ENCODE data around the gene HSP90AA1. TPM values are rescaled to one million over a fixed set of nuclear protein-coding genes. Genes with fewer than 3 reads are reported as not detected.

Gene HSP90AA1
- total RNA-seq, 2 experiments from 2014 or later = 294 to 704 TPM

- Histone ChIP-seq H3K4me1 (ENCODE audit: insufficient read depth, low read length, poor library complexity, severe bottlenecking) (no peaks in the 10 kb centered on the region), H3K9me3 (ENCODE audit: low read length) (no peaks in the 10 kb centered on the region), H3K4me3 (ENCODE audit: low read depth, low read length, poor library complexity, severe bottlenecking) (no peak overlapping the region), H3K79me2 (ENCODE audit: insufficient read depth, low read depth, low read length) (no peaks in the 10 kb centered on the region), H3K9me2 (ENCODE audit: insufficient read depth, low read length) (no peaks in the 10 kb centered on the region), H4K20me1 (ENCODE audit: insufficient read depth, low read length) (no peaks in the 10 kb centered on the region), H3K4me2 (ENCODE audit: low read length) (no peak overlapping the region), H3K36me3 (ENCODE audit: insufficient read depth, low read length) (peaks cover 7% of the 10 kb centered on the region), H3K27ac (ENCODE audit: low read depth, low read length, poor library complexity, severe bottlenecking) (no peak overlapping the region), H2AFZ (ENCODE audit: low read length) (no peak overlapping the region)
- DNase-seq (ENCODE audit: low spot score) = no peak
- TF ChIP-seq CTCF (conservative IDR thresholded peaks at IDR 0.05; ENCODE audit: low read length) = no peak
- TF ChIP-seq EZH2phosphoT487 (IDR thresholded peaks at IDR 0.05; ENCODE audit: borderline replicate concordance, low read depth, low read length) = no peak
- intact Hi-C loops (cut with micrococcal nuclease; ENCODE audit: unreplicated experiment) = no loop called here
- no TSS peak for BruUV-seq (replicated peaks)
- POLR2A ChIA-PET = no interaction called here
- CTCF ChIA-PET (ENCODE audit: unreplicated experiment) = no interaction called here
Observed at GRCh38 chr14:102131741-102132140, 44.9 kb upstream of the HSP90AA1 start.

- H3K36me3 ChIP-seq (ENCODE audit: insufficient read depth, low read length) = peaks cover 7% of the 10 kb centered on the region
- H3K9me2 ChIP-seq (ENCODE audit: insufficient read depth, low read length) = no peaks in the 10 kb centered on the region
- H3K27ac ChIP-seq (ENCODE audit: low read depth, low read length, poor library complexity, severe bottlenecking) = no peak overlapping the region
- no peaks in the 10 kb centered on the region for H4K20me1 ChIP-seq (ENCODE audit: insufficient read depth, low read length)
- DNase-seq (ENCODE audit: low spot score) = no peak
- no peak overlapping the region for H3K4me3 ChIP-seq (ENCODE audit: low read depth, low read length, poor library complexity, severe bottlenecking)
- POLR2A ChIA-PET = interaction anchor here (0.6 to 1.1 kb wide), 5 partner anchors 9 to 356 kb away, joined by 3 to 5 read pairs (median 3); no protein-coding TSS in a partner anchor
- no peak overlapping the region for H2AFZ ChIP-seq (ENCODE audit: low read length)
- intact Hi-C loops (cut with micrococcal nuclease; ENCODE audit: unreplicated experiment) = no loop called here
- CTCF ChIA-PET (ENCODE audit: unreplicated experiment) = no interaction called here
- H3K4me2 ChIP-seq (ENCODE audit: low read length) = no peak overlapping the region
- BruUV-seq (replicated peaks) = no TSS peak
- no peak for TF ChIP-seq CTCF (conservative IDR thresholded peaks at IDR 0.05; ENCODE audit: low read length)
- no peaks in the 10 kb centered on the region for H3K4me1 ChIP-seq (ENCODE audit: insufficient read depth, low read length, poor library complexity, severe bottlenecking)
- no peaks in the 10 kb centered on the region for H3K9me3 ChIP-seq (ENCODE audit: low read length)
- H3K79me2 ChIP-seq (ENCODE audit: insufficient read depth, low read depth, low read length) = no peaks in the 10 kb centered on the region
Observed at GRCh38 chr14:102126807-102127455, 40.1 kb upstream of the HSP90AA1 start.

GRCh38 chr14:102125546-102125945 lies 38.7 kb upstream of the HSP90AA1 start:
- POLR2A ChIA-PET = interaction anchor here (0.6 kb wide), 1 partner anchor 276 kb away, joined by 3 read pairs; no protein-coding TSS in a partner anchor
- no peak overlapping the region for H2AFZ ChIP-seq (ENCODE audit: low read length)
- H4K20me1 ChIP-seq (ENCODE audit: insufficient read depth, low read length) = no peaks in the 10 kb centered on the region
- CTCF ChIA-PET (ENCODE audit: unreplicated experiment) = no interaction called here
- intact Hi-C loops (cut with micrococcal nuclease; ENCODE audit: unreplicated experiment) = no loop called here
- H3K79me2 ChIP-seq (ENCODE audit: insufficient read depth, low read depth, low read length) = no peaks in the 10 kb centered on the region
- no peak overlapping the region for H3K27ac ChIP-seq (ENCODE audit: low read depth, low read length, poor library complexity, severe bottlenecking)
- H3K4me2 ChIP-seq (ENCODE audit: low read length) = no peak overlapping the region
- no peaks in the 10 kb centered on the region for H3K9me2 ChIP-seq (ENCODE audit: insufficient read depth, low read length)
- no peaks in the 10 kb centered on the region for H3K9me3 ChIP-seq (ENCODE audit: low read length)
- H3K4me1 ChIP-seq (ENCODE audit: insufficient read depth, low read length, poor library complexity, severe bottlenecking) = no peaks in the 10 kb centered on the region
- no TSS peak for BruUV-seq (replicated peaks)
- no peak for TF ChIP-seq CTCF (conservative IDR thresholded peaks at IDR 0.05; ENCODE audit: low read length)
- no peak for TF ChIP-seq EZH2phosphoT487 (IDR thresholded peaks at IDR 0.05; ENCODE audit: borderline replicate concordance, low read depth, low read length)
- H3K4me3 ChIP-seq (ENCODE audit: low read depth, low read length, poor library complexity, severe bottlenecking) = no peak overlapping the region
- DNase-seq (ENCODE audit: low spot score) = no peak
- H3K36me3 ChIP-seq (ENCODE audit: insufficient read depth, low read length) = peaks cover 4% of the 10 kb centered on the region
